G401 (cell line): Measurements from ENCODE around the gene TEX14. TPM values are rescaled to one million over a fixed set of nuclear protein-coding genes. Genes with fewer than 3 reads are reported as not detected.
"Not testable (repeated sequence)": the region's sequence is repeated elsewhere in the genome, so short reads cannot be mapped to it uniquely, and the experiment has no call there.

Experiments used
- DNase-seq: peaks from one replicate; pipeline ENCODE4 v3.0.0-alpha.2; 2015; ENCODE audit warnings: low spot score
- in situ Hi-C: cut with HindIII; loops from 2 replicates; pipeline ENCODE4 v1.10.0; 2016; ENCODE audit warnings: low sequenced_read_pairs, mixed read lengths
- total RNA-seq: library from RNA; depleted of rRNA; stranded (reverse); fragments of >200 nt; shearing (Covaris generic); gene quantifications from 2 replicates; pipeline ENCODE4 v1.2.3, GENCODE V29; 2014

TEX14 gene
- total RNA-seq, 1 experiment from 2014 or later = not detected

DNA sequence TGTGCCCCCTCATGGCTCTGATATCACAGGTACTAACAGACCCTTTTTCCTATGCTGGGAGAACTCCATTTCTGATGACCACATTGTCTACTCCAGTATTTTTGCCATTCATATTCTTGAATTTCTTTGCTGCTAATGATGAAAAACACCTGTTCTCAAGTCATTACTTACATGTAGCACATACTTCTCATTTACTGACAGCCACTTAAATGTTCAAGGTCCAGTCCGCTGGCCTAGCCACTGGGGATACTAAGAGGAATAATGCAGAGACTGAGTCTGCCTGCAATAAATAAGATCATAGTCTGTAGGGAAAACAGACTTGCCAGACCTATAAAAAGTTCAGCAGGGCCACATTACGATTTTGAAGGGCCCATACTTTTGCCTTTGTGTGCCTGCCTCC lies 27.5 kb downstream of the TEX14 start:
- DNase-seq = no peak
- in situ Hi-C loops = no loop called here

DNA sequence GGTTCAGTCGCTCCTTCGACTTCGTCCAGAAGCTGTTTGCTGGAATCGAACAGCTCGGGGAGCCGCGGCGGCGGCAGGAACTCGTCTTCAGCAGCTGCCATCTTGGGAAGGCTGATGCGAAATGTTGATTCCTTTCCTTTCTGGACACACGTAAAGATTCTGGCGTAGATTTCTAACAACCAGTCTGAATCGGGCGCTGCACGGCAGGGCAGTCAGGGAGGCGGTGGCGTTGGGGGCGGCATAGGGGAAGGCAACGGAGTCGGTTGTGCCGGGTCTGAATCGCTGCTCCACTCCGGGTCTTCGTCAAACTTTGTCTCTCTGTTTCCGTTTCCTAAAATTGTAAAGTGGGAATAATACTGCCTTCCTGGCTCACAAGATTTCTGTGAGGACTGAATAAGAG lies 30.3 kb downstream of the TEX14 start:
- in situ Hi-C loops = no loop called here
- DNase-seq = no peak

DNA sequence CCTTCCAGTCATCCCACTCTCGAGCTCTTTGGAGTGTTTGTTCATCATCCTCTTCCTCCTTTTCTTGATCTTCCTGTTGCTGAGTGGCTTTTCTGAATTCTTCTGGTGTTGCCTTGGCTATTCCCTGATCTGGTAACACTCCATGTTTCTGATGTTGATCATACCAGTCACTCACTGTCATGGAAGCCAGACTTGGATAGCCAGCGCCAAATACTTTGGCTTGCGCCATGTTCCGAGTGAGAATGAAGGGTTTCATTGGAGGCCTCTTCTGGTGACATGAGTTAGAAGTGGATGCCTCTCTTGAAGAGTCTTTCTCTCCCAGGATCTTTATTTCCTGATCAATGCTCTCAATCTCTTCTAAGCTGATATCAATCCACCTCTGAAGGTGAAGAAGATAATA lies 31.2 kb downstream of the TEX14 start:
- in situ Hi-C loops = no loop called here

DNA sequence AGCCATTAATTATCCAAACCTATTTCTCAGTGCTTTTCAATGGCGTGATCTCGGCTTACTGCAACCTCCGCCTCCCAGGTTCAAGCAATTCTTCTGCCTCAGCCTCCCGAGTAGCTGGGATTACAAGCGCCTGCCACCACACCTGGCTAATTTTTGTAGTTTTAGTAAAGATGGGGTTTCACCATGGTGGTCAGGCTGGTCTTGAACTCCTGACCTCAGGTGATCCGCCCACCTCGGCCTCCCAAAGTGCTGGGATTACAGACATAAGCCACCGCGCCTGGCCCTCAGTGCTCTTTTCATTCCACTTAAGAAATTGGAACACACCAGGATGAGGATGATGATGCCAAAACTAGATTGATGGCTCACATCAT lies 32.1 kb downstream of the TEX14 start:
- DNase-seq, in situ Hi-C loops: not testable (repeated sequence)

More for the DNA sequence above, 31.2 kb downstream of the TEX14 start:
- DNase-seq = no peak

DNA sequence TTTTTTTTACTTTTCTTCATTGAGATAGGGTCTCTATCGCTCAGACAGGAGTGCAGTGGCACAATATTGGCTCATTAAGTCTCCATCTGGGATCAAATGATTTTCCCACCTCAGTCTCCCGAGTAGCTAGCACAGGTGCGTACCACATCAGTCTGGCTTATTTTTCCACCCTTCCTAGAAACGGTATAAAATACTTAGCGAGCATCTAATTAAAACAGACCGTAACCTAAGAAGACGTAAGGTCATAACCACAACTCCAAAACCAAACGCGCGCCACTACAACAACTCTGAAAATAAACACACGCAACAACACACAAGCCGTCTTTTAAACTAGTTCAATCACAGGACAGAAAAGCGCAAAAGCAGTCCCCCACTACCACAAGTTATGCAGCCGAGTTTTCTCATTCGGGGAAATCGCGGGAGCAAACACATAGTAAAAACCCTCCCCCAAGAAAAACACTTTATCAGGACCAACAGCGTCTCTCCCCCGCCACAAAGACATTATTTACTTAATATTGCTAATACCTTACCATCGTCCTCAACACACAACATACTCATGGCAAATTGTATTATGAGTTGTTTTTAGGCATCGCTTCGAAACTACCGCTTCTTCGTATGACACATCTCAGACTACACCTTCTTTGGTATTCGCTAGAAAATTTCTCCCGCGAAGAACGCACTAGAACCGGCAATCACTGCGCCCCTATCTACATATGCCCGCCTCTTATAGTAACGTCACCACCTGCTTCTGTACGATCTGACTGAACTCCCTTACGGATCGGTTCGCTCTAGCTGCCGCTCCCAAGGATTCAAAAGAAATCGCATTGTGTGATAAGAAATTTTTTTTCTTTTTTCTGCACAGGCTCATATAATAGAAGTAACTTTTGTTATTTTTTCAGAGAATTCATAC lies 32.8 kb downstream of the TEX14 start:
- in situ Hi-C loops = no loop called here
- peak; percentile 95 for DNase-seq

DNA sequence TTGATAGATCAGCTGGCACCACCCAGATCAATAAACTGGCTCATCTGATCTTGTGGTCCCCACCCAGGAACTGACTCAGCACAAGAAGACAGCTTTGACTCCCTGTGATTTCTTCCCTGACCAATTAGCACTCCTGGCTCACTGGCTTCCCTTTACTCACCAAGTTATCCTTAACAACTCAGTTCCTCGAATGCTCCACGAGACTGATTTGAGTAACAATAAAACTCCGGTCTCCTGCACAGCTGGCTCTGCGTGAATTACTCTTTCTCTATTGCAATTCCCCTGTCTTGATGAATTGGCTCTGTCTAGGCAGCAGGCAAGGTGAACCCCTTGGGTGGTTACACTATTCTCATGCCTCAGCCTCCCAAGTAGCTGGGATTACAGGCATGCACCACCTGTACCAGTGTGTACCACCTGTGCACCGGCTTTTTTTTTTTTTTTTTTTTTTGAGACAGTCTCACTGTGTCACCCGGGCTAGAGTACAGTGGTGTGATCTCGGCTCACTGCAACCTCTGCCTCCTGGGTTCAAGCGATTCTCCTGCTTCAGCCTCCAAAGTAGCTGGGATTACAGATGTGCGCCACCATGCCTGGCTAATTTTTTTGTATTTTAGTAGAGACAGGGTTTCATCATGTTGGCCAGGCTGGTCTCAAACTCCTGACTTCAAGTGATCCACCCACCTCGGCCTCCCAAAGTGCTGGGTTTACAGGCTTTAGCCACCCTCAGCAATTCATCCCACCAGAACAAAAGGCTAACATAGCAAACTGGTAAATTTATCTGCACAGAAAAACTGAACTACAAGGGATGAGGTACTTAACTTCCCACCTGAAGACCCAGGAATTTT lies 33.7 kb downstream of the TEX14 start:
- in situ Hi-C loops = not testable (repeated sequence)

DNA sequence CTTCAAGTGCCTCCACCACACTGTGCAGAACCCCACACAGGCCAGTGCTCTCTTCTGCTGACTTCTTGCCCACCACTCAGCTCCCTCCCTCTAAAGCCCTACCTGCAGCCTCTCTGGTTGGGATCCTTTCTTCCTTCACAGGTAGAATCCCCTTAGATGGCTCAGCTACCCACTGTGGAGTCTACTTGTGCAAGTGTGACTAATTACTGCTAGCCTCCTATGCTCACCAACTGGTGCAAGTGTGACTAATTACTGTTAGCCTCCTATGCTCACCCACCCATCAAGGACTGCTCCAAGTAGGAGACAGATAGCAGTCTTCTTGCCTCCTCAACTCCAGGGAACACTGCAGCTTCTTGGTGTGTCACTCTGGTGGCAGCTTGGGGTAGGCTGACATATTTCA lies 43.6 kb downstream of the TEX14 start:
- DNase-seq = no peak
- in situ Hi-C loops = no loop called here

More for the DNA sequence above, 33.7 kb downstream of the TEX14 start:
- not testable (repeated sequence) for DNase-seq

DNA sequence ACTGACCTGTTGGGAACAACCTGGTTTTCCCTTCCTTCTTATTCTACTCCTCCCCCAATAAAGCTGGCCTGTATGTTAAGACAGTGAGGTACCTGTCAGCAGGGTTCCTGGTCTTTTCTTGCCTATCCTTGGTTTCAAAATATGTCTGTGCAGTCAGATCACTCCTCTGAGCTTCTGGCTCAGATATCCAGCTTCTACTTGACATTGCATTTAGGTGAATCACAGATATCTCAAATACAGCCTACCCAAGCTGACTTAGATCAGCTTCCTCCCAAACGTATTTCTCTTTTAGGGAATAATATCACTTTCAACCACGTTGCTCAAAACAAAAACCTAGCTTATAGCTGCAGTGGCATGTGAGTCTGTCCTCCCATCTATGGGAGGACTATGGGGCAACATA lies 48.7 kb downstream of the TEX14 start:
- no peak for DNase-seq
- in situ Hi-C loops = no loop called here

DNA sequence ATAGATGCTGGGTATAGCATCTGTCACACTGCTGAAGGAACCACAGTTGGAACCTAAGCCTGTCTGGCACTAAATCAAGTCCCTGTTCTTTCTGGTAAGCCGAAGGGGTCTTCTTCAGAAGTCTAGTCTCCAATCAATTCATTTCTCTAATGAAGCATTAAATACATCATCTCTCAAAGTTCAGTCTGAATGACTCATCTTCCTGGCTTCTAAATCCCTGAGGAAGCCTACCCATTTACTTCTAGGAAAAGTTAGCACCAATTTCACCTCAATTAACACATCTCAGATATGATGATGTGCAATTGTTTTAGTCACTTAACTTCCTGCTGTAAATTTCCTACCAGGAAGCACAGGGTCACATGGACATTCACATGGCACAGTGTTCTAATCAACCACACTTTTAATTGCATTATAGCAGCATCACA lies 49.9 kb downstream of the TEX14 start:
- DNase-seq = no peak
- in situ Hi-C loops = no loop called here

DNA sequence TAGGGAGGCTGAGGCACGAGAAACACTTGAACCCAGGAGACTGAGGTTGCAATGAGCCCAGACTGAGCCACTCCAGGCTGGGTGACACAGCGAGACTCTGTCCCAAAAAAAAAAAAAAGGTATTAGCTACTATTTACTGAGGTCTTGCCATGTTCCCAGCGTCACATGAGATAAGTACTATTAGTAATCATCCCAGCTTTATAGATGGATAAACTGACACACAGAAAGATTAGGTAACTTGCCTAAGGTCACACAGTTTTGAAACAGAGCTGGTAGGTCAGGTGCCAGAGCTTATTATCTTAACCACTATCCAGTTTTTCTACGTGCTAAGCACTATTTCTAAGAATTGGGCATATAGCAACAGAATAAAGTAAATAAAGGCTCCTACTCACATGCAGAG lies 51.6 kb downstream of the TEX14 start:
- in situ Hi-C loops = no loop called here
- DNase-seq = no peak

DNA sequence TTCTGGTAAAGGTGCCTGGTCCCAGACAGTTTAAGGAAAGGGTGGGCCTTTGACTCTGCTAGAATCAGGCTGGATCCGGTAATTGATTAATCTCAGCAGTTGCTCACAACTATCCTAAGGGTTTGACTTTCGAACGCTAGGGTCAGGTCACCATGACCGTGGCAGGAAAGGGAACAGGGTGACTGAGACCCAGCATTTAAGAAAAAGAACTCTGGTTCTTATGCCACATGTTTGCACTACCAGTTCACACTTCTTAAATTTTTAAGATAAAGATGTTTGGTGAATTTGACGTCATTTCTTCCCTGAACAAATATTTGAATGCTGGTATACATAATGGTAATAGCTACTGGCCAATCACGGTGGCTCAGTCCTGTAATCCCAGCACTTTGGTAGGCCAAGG lies 52.2 kb downstream of the TEX14 start:
- DNase-seq = no peak
- in situ Hi-C loops = no loop called here

DNA sequence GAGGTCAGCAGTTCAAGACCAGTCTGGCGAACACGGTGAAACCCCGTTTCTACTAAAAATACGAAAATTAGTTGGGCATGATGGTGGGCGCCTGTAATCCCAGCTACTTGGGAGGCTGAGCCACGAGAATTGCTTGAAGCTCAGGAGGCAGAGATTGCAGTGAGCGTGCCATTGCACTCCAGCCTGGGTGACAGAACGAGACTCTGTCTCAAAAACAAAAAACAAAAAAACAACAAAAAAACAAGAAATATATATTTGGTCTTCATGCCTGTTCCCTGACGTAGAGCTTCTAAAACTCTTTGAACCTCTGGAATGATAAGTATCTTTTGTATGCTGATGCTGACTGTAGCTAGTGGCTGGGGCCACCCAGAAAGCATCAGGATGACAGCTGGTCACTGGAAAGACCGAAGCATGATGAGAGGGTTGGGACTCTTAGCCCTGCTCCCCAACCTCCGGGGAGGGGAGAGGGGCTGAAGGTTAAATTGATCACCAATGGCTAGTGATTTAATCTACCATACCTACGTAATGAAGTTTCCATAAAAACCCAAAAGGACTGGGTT lies 54.8 kb downstream of the TEX14 start:
- in situ Hi-C loops = no loop called here
- no peak for DNase-seq

DNA sequence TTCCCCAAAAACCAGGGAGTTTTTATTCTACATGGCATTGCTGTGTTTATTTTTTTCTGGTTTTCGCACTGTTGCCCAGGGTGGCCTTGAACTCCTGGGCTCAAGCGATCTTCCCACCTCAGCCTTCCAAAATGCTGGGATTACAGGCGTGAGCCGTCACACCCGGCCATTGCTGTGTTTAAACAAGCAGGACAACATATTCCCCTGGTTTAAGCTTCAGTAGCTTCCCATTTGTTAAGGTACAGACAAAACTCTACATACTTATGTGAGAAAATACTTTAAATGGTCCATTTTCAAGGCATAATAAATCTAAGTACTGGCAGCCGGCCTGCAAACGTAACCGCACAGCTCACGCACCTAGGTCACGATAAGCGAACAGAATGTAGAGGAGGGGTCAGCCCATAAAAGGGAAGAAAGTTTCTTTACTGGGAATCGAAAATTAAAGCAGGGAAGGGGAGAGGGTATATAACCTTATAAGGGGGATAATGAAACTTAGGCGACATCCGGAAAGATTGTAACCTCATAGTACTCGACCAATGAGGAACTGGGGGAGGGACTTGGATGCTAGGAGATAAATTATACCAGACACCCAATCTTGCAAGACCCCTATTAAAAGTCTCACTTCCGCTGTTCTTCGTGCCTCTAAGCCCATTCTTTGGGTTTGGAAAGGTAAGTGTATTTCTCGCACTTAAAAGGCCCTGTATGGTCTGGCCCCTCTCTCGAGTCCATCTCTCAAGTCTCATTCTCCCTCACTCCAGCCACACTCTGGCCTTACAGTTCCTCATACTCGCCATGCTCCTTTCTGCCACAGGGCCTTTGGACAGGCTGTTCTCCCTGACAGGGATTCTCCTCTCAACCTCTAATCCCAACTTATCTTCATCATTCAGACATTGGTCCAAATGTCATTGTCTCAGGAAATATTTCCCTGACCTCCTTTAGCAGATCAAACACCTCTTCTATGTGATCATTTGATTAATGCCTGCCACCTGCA lies 59.2 kb downstream of the TEX14 start:
- in situ Hi-C loops = no loop called here
- DNase-seq = no peak

DNA sequence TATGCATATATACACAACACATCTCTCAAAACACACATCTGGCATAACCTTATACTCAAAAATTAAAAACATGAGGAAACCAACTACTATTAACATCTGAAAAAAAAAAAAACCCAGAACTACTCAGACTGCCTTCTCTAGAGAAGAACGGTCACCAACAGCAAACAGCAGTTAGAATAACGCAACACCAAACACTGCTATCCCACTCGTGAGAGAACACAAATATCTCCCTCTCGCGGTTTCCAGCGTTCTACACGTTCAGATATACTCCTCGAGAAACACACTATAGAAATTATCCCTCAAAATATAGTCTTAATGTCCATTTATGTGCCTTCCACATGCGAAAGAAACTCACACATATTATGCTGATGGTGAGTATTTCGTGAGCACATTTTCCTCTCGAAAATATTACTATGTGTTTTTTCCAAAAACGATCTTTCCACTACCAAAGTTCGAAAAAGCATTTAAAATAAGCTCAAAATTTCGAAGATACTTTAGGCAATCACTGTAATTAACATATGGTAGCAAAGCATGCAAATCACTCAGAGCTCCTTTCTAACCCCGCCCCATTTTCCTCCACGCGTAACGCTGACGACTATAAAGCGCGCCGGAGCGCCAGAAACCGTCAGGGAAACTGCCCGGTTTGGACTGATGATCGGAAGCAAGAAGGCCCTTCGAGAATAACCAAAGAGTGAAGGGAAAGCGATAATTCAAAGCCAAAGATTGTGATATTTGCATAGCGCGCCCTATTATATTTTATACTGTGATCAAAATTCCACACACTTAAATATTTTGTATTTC lies 60.1 kb downstream of the TEX14 start:
- DNase-seq = peak; percentile 98
- in situ Hi-C loops = no loop called here

DNA sequence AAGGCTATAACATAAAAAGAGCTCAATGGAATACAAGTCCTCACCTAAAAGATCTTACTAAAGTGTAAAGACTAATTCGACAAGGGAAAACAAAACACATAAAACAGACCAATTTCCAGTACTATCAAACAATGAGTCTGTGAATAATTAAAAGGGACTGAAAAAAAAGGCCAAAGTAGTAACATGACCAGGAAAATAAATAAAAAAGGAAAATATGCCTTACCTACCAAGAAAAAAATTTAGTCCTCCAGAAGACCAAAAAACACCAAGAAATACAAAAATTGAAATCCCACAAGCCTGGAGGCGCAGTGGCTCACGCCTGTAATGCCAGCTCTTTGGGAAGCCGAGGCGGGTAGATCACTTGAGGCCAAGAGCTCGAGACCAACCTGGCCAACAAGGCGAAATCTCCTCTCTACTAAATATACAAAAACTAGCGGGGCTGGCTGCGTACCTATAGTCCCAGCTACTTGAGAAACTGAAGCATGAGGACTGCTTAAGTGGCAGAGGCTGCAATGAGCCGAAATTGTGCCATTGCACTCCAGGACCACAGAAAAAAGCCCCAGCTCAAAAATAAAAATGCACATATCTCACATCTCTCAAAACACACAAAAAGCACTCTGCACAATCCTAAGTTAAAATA lies 60.8 kb downstream of the TEX14 start:
- DNase-seq = no peak
- in situ Hi-C loops = no loop called here

DNA sequence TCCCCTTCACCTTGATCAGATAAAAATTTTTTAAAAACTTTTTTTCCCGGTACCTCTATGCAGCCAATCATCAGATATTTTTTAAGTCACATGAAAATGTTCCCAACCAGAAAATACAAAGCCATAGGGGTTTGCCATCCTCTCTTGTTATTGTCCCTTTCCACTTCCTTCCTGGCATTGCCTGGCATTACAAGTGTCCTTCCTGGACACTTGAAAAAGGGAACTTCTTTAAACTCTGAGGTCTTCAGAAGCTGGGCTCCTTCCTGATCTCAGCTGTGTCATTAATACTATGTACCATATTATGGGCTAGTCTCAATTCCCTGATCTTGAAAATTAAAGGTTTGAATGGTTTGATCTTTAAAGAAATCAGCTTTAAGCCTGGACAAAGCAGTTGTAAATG lies 64.9 kb downstream of the TEX14 start:
- in situ Hi-C loops = no loop called here
- no peak for DNase-seq

DNA sequence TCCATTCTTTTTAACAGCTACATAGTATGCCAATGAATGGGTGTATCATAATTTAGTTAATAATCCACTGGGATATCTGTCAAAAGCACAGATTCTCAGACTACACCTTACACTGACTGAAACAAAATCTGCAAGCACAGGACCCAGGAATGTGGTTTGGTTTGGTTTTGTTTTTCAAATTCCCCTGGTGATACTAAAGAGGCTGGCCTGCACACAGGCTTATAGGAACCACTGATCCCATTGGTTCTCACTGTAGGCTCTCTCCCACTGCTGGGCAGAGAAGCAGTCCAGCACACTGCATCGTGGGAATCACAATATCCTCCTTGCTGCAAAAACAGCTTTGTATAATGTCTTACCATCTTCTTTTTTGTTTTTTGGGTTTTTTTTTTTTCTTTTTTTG lies 67.1 kb downstream of the TEX14 start:
- in situ Hi-C loops = no loop called here

DNA sequence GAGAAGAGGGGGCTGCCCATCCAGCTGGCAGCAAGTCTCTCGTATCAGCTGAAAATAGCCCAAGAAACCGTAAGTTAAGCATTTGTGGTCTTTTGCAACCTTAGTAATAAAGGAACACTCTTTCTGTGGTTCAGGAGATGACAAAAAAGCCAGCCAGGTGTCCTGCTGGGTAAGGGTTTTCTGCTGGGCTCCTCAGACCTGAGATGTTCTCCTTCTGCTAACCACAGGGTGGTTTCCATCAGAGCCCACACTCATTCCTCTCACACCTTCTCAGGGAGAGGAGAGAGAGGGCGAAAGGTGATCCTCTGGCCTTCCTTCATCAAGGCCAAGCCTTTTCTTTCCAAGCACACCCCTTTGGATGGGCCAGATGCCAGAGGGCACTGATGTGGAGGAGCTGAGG lies 70.7 kb downstream of the TEX14 start:
- no peak for DNase-seq
- in situ Hi-C loops = no loop called here

More for the DNA sequence above, 67.1 kb downstream of the TEX14 start:
- DNase-seq = no peak
